NCI-H748 (cell line): ENCODE data around the gene ZFR2.
A peak's percentile ranks its signal among the peaks of the same experiment; 100 is the strongest.

ENCODE experiments used
- DNase-seq: peaks from one replicate; lab custom pipeline; 2025; ENCODE audit not compliant: unreplicated experiment; lab: John Stamatoyannopoulos, UW

Gene ZFR2

GRCh38 chr19:3837922-3838321, 30.9 kb downstream of the ZFR2 start:
- DNase-seq: no peak

DNA sequence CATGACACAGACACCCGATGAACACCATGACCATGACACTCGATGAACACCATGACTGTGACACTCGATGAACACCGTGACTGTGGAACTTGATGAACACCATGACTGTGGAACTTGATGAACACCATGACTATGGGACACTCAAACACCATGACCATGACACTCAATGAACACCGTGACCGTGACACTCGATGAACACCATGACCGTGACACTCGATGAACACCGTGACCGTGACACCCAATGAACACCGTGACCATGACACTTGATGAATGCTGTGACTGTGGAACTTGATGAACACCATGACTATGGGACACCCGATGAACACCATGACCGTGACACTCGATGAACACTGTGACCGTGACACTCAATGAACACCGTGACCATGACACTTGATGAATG, 31.5 kb downstream of the ZFR2 start:
- no peak for DNase-seq

DNA sequence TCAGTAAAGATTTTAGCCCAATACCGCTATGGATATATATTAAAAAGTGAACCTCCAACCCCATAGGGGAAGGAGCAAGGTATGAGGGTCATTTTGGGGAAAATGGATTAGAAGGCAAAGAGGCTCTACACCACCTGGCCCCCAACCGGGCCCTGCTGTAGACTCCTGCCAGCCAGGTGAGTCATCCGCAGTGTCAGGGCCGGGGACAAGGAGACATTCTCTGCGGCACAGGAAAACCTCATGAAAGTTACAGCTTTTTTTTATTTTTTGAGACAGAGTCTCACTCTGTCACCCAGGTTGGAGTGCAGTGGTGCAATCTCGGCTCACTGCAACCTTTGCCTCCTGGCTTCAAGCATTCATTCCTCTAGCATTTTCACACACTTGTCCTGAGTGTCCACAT, 32.0 kb downstream of the ZFR2 start:
- no peak for DNase-seq

DNA sequence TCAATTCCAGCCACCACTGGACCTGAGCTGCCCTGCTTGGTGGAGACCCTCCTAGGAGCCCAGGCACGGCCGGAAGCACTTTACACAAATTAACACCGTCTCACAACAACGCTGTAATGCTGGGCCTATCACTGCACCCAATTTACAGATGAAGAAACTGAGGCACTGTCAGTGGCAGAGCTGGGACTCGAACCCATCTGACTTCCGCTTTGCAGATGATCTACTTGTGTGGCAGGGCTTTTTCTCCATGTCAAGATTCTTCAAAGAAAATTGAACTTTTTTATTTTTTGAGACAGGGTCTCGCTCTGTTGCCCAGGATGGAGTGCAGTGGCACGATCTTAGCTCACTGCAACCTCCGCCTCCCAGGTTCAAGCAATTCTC, 33.8 kb downstream of the ZFR2 start:
- no peak for DNase-seq

- DNase-seq: no peak
These were observed 34.3 kb downstream of the ZFR2 start for GRCh38 chr19:3834349-3835054.

DNA sequence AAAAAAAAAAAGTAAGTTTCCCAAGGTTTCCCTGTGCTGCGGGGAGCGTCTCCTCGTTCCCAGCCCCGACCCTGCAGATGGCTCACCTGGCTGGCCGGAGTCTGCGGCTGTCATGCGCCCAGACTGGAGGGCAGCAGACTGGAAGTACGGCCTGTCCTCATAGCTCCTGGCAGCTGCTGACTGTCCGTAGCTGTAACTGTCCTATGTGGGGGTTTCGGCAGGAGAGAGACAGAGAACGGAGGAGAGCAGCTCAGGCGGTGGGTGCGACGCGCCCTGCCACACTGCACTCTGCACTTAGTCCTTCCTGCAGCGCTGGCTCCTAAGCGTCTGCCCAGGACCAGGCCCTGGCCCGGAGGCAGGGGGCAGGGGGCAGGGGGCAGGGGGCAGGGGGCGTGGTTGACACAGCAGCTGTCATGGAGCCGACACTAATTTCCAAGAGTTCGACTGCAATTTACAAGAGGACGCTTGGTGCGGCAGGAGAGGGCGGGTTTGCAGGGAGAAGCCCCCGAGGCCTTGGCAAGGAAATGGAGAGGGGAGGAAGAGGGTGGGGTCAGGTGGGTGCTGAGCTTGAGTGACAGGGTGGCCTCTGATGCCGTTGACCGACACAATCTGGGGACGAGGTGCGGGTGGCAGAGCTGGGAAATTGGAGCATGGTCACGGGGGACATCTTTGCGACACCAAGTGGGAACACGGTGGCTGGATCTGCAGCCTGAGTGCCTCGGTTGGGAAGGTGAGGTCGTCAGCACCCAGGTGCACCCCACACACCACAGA, 35.1 kb downstream of the ZFR2 start:
- no peak for DNase-seq

GRCh38 chr19:3832001-3832400, 36.8 kb downstream of the ZFR2 start:
- no peak for DNase-seq

DNA sequence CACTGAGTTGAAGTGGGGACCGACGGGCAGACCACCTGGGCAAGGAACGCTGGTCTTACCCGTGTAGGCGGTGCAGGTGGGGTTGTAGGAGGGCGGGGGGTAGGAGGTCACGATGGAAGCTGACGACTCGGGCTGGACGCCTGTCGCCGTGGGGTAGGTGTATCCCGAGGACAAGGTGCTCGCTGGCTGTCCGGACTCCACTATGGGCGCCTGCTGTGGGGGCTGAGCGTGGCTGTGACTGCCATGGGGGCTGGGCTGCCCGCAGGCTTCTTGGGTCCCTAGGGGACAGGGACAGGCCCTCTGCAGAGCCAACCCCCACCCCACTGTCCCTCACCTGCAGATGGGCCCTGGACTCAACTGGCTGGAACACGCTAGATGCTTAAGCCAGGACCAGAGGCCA, 37.2 kb downstream of the ZFR2 start:
- DNase-seq: no peak

DNA sequence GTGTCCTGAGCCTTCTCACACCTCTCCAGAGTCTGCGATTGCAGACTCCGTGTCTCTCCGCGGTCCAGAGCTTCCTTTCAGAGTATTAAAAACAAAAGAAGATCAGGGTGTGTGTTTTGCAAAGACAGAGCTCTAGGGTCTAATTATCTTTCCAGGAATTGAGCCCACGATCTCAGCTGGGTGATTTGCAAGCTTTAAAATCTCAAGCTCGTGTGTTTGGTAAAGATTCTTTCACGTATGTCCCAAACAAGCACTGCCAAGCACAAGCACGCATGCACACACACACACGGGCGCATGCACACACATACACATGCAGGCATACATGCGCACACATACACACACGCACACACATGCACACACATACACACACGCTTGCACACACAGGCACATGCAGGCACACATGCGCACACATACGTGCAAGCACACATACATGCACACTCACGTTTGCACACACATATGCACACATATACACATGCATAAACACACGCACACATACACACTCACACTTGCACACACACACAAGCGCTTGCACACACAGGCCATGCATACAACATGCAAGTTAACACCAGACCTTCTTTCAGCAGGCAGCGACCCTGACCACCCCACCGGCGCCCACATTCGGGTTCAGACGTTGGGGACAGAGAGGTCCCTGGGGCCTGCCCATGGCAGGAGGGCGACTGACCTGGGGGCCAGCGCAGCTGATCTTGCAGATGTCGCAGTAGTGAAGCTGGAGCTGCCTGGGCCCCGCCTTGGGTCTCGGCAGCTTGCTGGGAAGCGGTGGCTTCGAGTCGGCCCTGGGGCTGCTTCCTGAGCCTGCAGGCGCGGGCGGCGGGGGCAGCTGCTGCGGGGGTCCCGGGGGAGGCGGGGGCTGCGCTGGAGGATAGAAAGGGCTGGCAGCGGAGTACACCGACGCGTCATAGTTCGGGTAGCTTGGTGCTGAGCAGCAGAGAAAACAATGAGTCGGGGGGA, 37.9 kb downstream of the ZFR2 start:
- DNase-seq: no peak

GRCh38 chr19:3827306-3827705, 41.5 kb downstream of the ZFR2 start:
- DNase-seq: no peak

- no peak for DNase-seq
These were observed 42.7 kb downstream of the ZFR2 start for GRCh38 chr19:3826163-3826562.

- no peak for DNase-seq
These were observed 43.4 kb downstream of the ZFR2 start for GRCh38 chr19:3825286-3825956.

- no peak for DNase-seq
These were observed 45.5 kb downstream of the ZFR2 start for GRCh38 chr19:3823350-3823713.

DNA sequence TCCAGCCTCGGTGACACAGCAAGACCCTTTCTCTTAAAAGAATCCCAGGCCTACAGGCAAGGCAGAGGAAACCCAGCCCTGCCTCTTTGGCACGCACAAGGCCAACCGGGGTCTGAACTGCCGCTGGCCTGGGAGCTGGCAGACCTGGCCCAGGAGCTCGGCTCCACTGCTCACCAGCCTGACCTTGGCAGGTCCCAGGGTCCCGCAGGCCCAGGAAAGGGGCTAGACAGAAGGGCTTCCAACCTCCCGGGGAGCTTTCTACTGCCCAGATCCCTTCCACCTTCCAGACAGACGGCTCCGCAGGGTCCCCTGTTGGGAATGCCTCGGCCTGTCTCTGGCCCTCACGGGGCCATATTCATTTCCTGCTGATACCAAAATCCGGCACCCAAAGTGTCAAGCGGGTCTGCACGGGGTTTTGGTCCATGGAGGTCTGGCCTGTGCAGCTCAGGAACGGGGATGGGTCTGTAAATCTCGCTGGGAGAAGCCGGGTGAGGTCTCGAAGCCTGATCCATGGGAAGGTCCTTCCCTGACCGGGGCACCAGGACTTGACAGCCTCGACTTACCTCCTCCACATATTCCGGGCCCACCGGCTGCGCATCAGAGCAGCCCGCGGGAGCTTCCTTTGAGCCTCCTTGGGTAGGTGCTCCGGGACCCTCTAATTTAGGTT, 46.0 kb downstream of the ZFR2 start:
- no peak for DNase-seq

GRCh38 chr19:3821857-3822364, 46.9 kb downstream of the ZFR2 start:
- DNase-seq: peak; percentile 42

GRCh38 chr19:3821156-3821555, 47.7 kb downstream of the ZFR2 start:
- peak; percentile 19 for DNase-seq

GRCh38 chr19:3819989-3820388, 48.8 kb downstream of the ZFR2 start:
- no peak for DNase-seq

- DNase-seq: no peak
These were observed 49.9 kb downstream of the ZFR2 start for GRCh38 chr19:3818918-3819317.

GRCh38 chr19:3818466-3818865, 50.4 kb downstream of the ZFR2 start:
- no peak for DNase-seq

DNA sequence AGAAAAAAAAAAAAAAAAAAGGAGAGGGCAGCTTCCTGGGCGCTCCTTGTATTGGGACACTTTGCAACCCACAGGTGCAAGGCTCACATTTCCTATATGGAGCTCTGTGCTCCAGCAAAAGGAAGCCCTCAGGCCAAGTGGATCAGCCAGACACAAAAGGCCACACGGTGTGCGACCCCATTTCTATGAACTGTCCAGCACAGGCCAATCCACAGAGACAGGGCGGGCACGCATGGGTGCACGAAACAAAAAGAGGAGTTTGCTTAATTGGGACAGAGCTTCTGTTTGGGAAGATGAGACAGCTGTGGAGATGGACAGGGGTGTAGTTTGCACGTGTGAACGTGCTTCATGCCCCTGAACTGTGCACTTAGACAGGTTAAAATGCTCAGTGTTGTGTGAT, 51.1 kb downstream of the ZFR2 start:
- DNase-seq: no peak
